Stomach (tissue), 9 donors: Measurements from ENCODE around the gene NRP2. TPM values are rescaled to one million over a fixed set of nuclear protein-coding genes. Genes with fewer than 3 reads are reported as not detected.

Source experiments
- DNase-seq, 2 donors: peaks; one replicate each; pipeline versions ENCODE4 v3.0.0 to v3.0.0-alpha.2; 2013 to 2019
- H3K27ac ChIP-seq, 5 donors: fragments of 200-600 bp in 4 of 5; sonication (generic) in 4 of 5; one replicate each; pipeline ENCODE4 v1.5.1; 2013 to 2019; ENCODE audit warnings: mild to moderate bottlenecking in 1 of 5, moderate library complexity in 1 of 5
- H3K27me3 ChIP-seq, 3 donors: fragments of 200-600 bp; sonication (generic); one replicate each; pipeline ENCODE4 v1.5.1; 2017 to 2019; ENCODE audit warnings: mixed run types in 1 of 3
- H3K36me3 ChIP-seq, 4 donors: fragments of 200-600 bp; sonication (generic); 1 replicate in 3 of 4; 2 replicates in 1 of 4; pipeline ENCODE4 v1.5.1; 2016 to 2019
- H3K4me1 ChIP-seq, 4 donors: fragments of 200-600 bp; sonication (generic); one replicate each; pipeline ENCODE4 v1.5.1; 2016 to 2019
- H3K4me3 ChIP-seq, 4 donors: fragments of 200-600 bp; sonication (generic) in 3 of 4; one replicate each; pipeline ENCODE4 v1.5.1; 2016 to 2019; ENCODE audit warnings: mild to moderate bottlenecking in 1 of 4
- H3K9me3 ChIP-seq, 4 donors: fragments of 200-600 bp; sonication (generic); one replicate each; pipeline ENCODE4 v1.5.1; 2016 to 2019
- CTCF ChIP-seq, 7 experiments: fragments of 450-650 bp in 4 of 7; fragments of 200-600 bp in 3 of 7; sonication (generic) in 3 of 7; IDR thresholded peaks; one replicate each; pipeline ENCODE4 v1.5.1; 2016 to 2019; ENCODE audit warnings: antibody characterized with exemption in 7 of 7, control low read depth in 2 of 7, mild to moderate bottlenecking in 1 of 7
- EP300 ChIP-seq: sonication (generic); formaldehyde crosslinking; IDR thresholded peaks from one replicate; pipeline ENCODE4 v1.6.1; 2017; ENCODE audit warnings: antibody characterized with exemption
- POLR2A ChIP-seq, 4 donors: fragments of 450-650 bp; IDR thresholded peaks; one replicate each; pipeline ENCODE4 v1.6.1; 2016; ENCODE audit warnings: antibody characterized with exemption in 4 of 4, control low read depth in 2 of 4, mild to moderate bottlenecking in 1 of 4, moderate library complexity in 1 of 4
- POLR2AphosphoS5 ChIP-seq, 3 donors: sonication (generic); formaldehyde crosslinking; IDR thresholded peaks; one replicate each; pipeline ENCODE4 v1.6.1; 2016; ENCODE audit warnings: antibody characterized with exemption in 3 of 3
- WGBS, 5 donors: extraction: QIAGEN DNeasy Blood & Tissue Kit in 3 of 5; methylation state at CpG; one replicate each; pipeline versions ENCODE4 v1.1.5 to v1.1.7; 2013 to 2018; 5-methylcytosine and 5-hydroxymethylcytosine counted together
- intact Hi-C: fragments of 100-400 bp; cut with DNase I; formaldehyde crosslinking; loops from one replicate; pipeline ENCODE4 v1.15.1; 2023; ENCODE audit warnings: low total_unique reads
- polyA plus RNA-seq, 3 donors: library from polyadenylated mRNA; stranded (reverse); fragments of 200-250 nt; gene quantifications; one replicate each; pipeline ENCODE4 v1.2.3, GENCODE V29; 2013
- total RNA-seq, 5 donors: library from RNA; depleted of rRNA; stranded (reverse); fragments of >200 nt; gene quantifications; one replicate each; pipeline versions ENCODE4 v1.1.0 to v1.2.3, GENCODE V29; 2014 to 2016
- donor health status: healthy with polysubstance abuse.
- donor health status: Bipolar disorder and iron deficiency.
- donor health status: healthy.

Gene NRP2
- total and polyA plus RNA-seq, 8 donors, result 0.92 to 166 (median 31.6) TPM

- Histone ChIP-seq H3K27me3 (peaks cover 0 to 47% (median 29%) of the 10 kb centered on the region in 3 donors), H3K9me3 (no peaks in the 10 kb centered on the region), H3K4me1 (peaks cover 14 to 95% (median 70%) of the 10 kb centered on the region in 4 donors), H3K36me3 (no peaks in the 10 kb centered on the region), H3K27ac (peak overlapping the region; percentile 40 to 93 (median 88)), H3K4me3 (peak overlapping the region; percentile 65 to 76 (median 70))
- TF ChIP-seq POLR2AphosphoS5 (IDR thresholded peaks at IDR 0.05), result no peak
- peak in 1 of 2 donors; percentile 76 for DNase-seq
- 12 to 22% (median 13%) methylated on average over 21 to 35 of the region's 35 CpGs for WGBS, 5 donors
- intact Hi-C loops, result no loop called here
These were observed 2.6 kb downstream of the NRP2 start for GRCh38 chr2:205684871-205685313.

- Histone ChIP-seq H3K27me3 (peaks cover 0 to 47% (median 29%) of the 10 kb centered on the region in 3 donors), H3K4me3 (peak overlapping the region; percentile 65 to 76 (median 70)), H3K27ac (peak overlapping the region; percentile 40 to 93 (median 88)), H3K36me3 (no peaks in the 10 kb centered on the region), H3K4me1 (peaks cover 10 to 91% (median 67%) of the 10 kb centered on the region in 4 donors), H3K9me3 (no peaks in the 10 kb centered on the region)
- peak in 1 of 3 donors; percentile 34 for TF ChIP-seq POLR2AphosphoS5 (IDR thresholded peaks at IDR 0.05)
- no peak for TF ChIP-seq CTCF (IDR thresholded peaks at IDR 0.05)
- intact Hi-C loops, result no loop called here
- WGBS, 5 donors, result 0 to 2% (median 1%) methylated on average over 13 to 72 of the region's 72 CpGs
- DNase-seq, result peak; percentile 43 to 82
These were observed 3.2 kb downstream of the NRP2 start for GRCh38 chr2:205685314-205686055.

- TF ChIP-seq POLR2AphosphoS5 (IDR thresholded peaks at IDR 0.05) (no peak), EP300 (no peak), CTCF (IDR thresholded peaks at IDR 0.05) (no peak), POLR2A (IDR thresholded peaks at IDR 0.05) (no peak)
- Histone ChIP-seq H3K4me3 (peak overlapping the region; percentile 65 to 76 (median 70)), H3K9me3 (no peaks in the 10 kb centered on the region), H3K27me3 (peaks cover 0 to 47% (median 29%) of the 10 kb centered on the region in 3 donors), H3K36me3 (no peaks in the 10 kb centered on the region), H3K4me1 (peaks cover 5 to 86% (median 61%) of the 10 kb centered on the region in 4 donors), H3K27ac (peak overlapping the region; percentile 40 to 93 (median 88))
- intact Hi-C loops, result no loop called here
- peak in 1 of 2 donors; percentile 62 for DNase-seq
- 6 to 10% (median 9%) methylated on average over 44 to 45 of the region's 45 CpGs for WGBS, 5 donors
These were observed 3.9 kb downstream of the NRP2 start for GRCh38 chr2:205686056-205686782.

GRCh38 chr2:205686783-205687640 lies 4.7 kb downstream of the NRP2 start:
- peak overlapping the region; percentile 65 to 76 (median 70) for H3K4me3 ChIP-seq
- H3K4me1 ChIP-seq, result peaks cover under 1 to 86% (median 57%) of the 10 kb centered on the region in 4 donors
- WGBS, 5 donors, result 67 to 83% (median 79%) methylated on average over 28 of the region's 28 CpGs
- intact Hi-C loops, result no loop called here
- DNase-seq, result peak in 1 of 2 donors; percentile 72
- no peaks in the 10 kb centered on the region for H3K9me3 ChIP-seq
- TF ChIP-seq POLR2A (IDR thresholded peaks at IDR 0.05), result no peak
- TF ChIP-seq CTCF (IDR thresholded peaks at IDR 0.05), result no peak
- TF ChIP-seq POLR2AphosphoS5 (IDR thresholded peaks at IDR 0.05), result no peak
- no peak for TF ChIP-seq EP300
- no peaks in the 10 kb centered on the region for H3K36me3 ChIP-seq
- H3K27ac ChIP-seq, result peak overlapping the region in 4 of 5 donors; percentile 85 to 93 (median 88)
- H3K27me3 ChIP-seq, result peaks cover 0 to 44% (median 28%) of the 10 kb centered on the region in 3 donors
